ENCODE results near the gene ZNHIT1.
"Not testable (repeated sequence)": the region's sequence is repeated elsewhere in the genome, so short reads cannot be mapped to it uniquely, and the experiment has no call there.

The ZNHIT1 gene

GRCh38 chr7:101200504-101200861 lies 17.5 kb upstream of the ZNHIT1 start:
- TF ChIP-seq CTCF (IDR thresholded peaks at IDR 0.05; ENCODE audit: low read depth, low read length): no peak
- H3K4me3 ChIP-seq (ENCODE audit: low read depth, low read length): no peak overlapping the region
- no peaks in the 10 kb centered on the region for H3K9me3 ChIP-seq
- H3K36me3 ChIP-seq: no peaks in the 10 kb centered on the region
- no peaks in the 10 kb centered on the region for H3K27me3 ChIP-seq
- no peaks in the 10 kb centered on the region for H3K4me1 ChIP-seq
- no peak for DNase-seq

GRCh38 chr7:101200862-101201599 lies 16.9 kb upstream of the ZNHIT1 start, which contains the start of gene MOGAT3:
Gene MOGAT3 (minus strand): TSS chr7:101201036. CDS start chr7:101200854, 182 bp downstream.
- Histone ChIP-seq H3K36me3 (no peaks in the 10 kb centered on the region; the same call in 1 of the 2 replicates), H3K4me3 (ENCODE audit: low read depth, low read length) (no peak within 1 kb of the TSS), H3K9me3 (no peaks in the 10 kb centered on the region), H3K27me3 (no peaks in the 10 kb centered on the region), H3K4me1 (no peaks in the 10 kb centered on the region)
- DNase-seq: no peak
- no peak for TF ChIP-seq CTCF (IDR thresholded peaks at IDR 0.05; ENCODE audit: low read depth, low read length)

- Histone ChIP-seq H3K4me3 (ENCODE audit: low read depth, low read length) (no peak overlapping the region), H3K36me3 (peaks cover 5% of the 10 kb centered on the region; the same call in 1 of the 2 replicates), H3K4me1 (no peaks in the 10 kb centered on the region), H3K27me3 (no peaks in the 10 kb centered on the region), H3K9me3 (no peaks in the 10 kb centered on the region)
- no peak for TF ChIP-seq CTCF (IDR thresholded peaks at IDR 0.05; ENCODE audit: low read depth, low read length)
- DNase-seq: no peak
These were observed 16.0 kb upstream of the ZNHIT1 start for GRCh38 chr7:101201695-101202602.

GRCh38 chr7:101202603-101202918 lies 15.4 kb upstream of the ZNHIT1 start:
- TF ChIP-seq CTCF (IDR thresholded peaks at IDR 0.05; ENCODE audit: low read depth, low read length): no peak

GRCh38 chr7:101203740-101204738 lies 13.9 kb upstream of the ZNHIT1 start:
- H3K27me3 ChIP-seq; H3K36me3 ChIP-seq; H3K4me1 ChIP-seq; H3K4me3 ChIP-seq (ENCODE audit: low read depth, low read length); DNase-seq; H3K9me3 ChIP-seq: not testable (repeated sequence)

More at GRCh38 chr7:101202603-101202918, 15.4 kb upstream of the ZNHIT1 start:
- DNase-seq: no peak
- Histone ChIP-seq H3K9me3 (no peaks in the 10 kb centered on the region), H3K4me1 (no peaks in the 10 kb centered on the region), H3K36me3 (peaks cover 5% of the 10 kb centered on the region; the same call in 1 of the 2 replicates), H3K4me3 (ENCODE audit: low read depth, low read length) (no peak overlapping the region), H3K27me3 (no peaks in the 10 kb centered on the region)
